H7 (cell line): ENCODE results near the gene SLC22A23. TPM values are rescaled to one million over a fixed set of nuclear protein-coding genes. Genes with fewer than 3 reads are reported as not detected.
"Not testable (repeated sequence)": the region's sequence is repeated elsewhere in the genome, so short reads cannot be mapped to it uniquely, and the experiment has no call there.

Experiments
- DNase-seq: peaks from one replicate; pipeline ENCODE4 v3.0.0; 2012
- H3K27me3 ChIP-seq: 2 replicates; pipeline ENCODE4 v1.6.0; 2011; ENCODE audit warnings: mild to moderate bottlenecking, low read length; ENCODE audit not compliant: control insufficient read depth, insufficient read depth
- H3K36me3 ChIP-seq: replicated peaks from 2 replicates; pipeline ENCODE4 v1.5.1; 2011; ENCODE audit warnings: low read length; ENCODE audit not compliant: control insufficient read depth, insufficient read depth
- H3K4me3 ChIP-seq: 2 replicates; pipeline ENCODE4 v1.5.1; 2011; ENCODE audit warnings: low read depth, mild to moderate bottlenecking, control low read depth, low read length, moderate library complexity; ENCODE audit not compliant: insufficient read depth
- total RNA-seq: library from RNA; depleted of rRNA; stranded (reverse); fragments of >200 nt; shearing (Covaris generic); gene quantifications from 2 replicates; pipeline ENCODE4 v1.2.3, GENCODE V29; 2014

Gene SLC22A23
- total RNA-seq, 1 experiment from 2014 or later: 14.6 TPM

DNA sequence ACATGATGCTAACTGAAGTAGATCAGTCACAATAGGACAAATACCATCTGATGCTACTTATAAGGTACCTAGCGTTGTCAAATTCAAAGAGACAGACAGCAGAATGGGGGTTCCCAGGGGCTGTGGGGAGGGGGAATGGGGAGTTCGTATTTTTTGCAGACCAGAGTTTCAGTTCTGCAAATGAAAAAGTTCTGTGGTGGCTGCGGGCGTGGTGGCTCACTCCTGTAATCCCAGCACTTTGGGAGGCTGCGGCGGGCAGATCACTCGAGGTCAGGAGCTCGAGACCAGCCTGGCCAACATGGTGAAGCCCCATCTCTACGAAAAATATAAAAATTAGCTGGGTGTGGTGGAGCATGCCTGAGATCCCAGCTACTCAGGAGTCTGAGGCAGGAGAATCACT lies 68.1 kb downstream of the SLC22A23 start:
- no peak for DNase-seq
- Histone ChIP-seq H3K36me3 (no peaks in the 10 kb centered on the region; the same call in 1 of the 2 replicates), H3K27me3 (no peaks in the 10 kb centered on the region), H3K4me3 (no peak overlapping the region)

DNA sequence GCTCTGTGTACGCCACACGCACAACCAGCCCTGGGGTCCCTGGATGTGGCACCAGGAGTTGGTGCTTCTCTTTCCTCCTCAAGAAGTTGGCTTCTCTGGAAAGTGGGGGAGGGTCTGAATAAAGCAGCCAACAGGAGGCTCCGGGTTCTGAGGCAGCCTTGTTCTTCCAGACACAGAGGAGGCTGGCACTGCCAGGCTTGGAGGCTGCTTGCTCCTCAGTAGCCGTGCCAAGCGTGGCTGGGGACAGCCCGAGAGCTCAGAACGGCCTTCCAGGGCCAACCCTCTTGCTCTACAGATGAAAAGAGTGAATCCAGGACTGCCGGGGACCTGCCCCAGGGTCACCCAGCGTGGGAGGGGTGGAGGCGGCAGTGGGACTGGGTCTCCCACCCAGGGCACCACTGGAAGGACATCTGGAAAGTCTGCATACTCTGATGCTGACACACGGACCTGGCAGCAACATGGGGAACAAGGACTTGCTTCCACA lies 70.4 kb downstream of the SLC22A23 start:
- DNase-seq: peak; percentile 54
- Histone ChIP-seq H3K36me3 (no peaks in the 10 kb centered on the region; the same call in 1 of the 2 replicates), H3K4me3 (no peak overlapping the region), H3K27me3 (no peaks in the 10 kb centered on the region)

DNA sequence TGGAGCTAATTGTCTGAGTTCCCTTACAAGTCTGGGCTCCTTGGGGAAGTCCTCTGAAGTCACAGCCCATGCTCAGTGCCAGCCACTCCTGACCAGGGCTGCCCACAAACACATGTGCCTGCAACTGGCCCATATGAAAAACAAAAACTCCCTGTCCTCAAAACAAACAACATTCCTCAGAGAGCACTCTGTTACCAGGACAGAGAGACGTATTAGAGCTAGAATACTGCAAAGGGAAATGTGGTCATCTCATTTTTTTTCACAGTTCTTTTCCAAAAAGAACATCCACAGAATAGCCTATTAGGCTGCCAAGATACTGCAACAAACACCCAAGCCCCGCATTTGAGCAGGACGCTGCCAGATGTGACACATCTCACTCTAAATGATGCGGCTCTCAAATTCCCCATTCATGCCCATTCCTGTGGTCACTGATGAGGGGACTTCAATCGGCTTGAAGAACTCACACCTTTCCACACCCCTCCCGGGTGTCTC lies 71.1 kb downstream of the SLC22A23 start:
- no peak overlapping the region for H3K4me3 ChIP-seq
- H3K36me3 ChIP-seq: no peaks in the 10 kb centered on the region; the same call in 1 of the 2 replicates
- DNase-seq: no peak
- H3K27me3 ChIP-seq: no peaks in the 10 kb centered on the region

DNA sequence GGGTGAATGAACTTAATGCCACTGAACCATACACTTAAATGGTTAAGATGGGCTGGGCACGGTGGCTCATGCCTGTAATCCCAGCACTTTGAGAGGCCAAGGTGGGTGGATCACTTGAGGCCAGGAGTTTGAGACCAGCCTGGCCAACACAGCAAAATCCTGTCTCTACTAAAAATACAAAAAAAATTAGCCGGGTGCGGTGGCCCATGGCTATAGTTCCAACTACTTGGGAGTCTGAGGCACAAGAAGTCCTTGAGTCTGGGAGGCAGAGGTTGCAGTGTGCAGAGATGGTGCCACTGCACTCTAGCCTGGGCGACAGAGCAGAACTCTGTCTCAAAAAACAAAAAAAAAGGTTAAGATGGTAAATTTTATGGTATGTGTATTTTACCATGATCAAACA lies 71.7 kb downstream of the SLC22A23 start:
- not testable (repeated sequence) for H3K27me3 ChIP-seq, H3K36me3 ChIP-seq, H3K4me3 ChIP-seq, DNase-seq

DNA sequence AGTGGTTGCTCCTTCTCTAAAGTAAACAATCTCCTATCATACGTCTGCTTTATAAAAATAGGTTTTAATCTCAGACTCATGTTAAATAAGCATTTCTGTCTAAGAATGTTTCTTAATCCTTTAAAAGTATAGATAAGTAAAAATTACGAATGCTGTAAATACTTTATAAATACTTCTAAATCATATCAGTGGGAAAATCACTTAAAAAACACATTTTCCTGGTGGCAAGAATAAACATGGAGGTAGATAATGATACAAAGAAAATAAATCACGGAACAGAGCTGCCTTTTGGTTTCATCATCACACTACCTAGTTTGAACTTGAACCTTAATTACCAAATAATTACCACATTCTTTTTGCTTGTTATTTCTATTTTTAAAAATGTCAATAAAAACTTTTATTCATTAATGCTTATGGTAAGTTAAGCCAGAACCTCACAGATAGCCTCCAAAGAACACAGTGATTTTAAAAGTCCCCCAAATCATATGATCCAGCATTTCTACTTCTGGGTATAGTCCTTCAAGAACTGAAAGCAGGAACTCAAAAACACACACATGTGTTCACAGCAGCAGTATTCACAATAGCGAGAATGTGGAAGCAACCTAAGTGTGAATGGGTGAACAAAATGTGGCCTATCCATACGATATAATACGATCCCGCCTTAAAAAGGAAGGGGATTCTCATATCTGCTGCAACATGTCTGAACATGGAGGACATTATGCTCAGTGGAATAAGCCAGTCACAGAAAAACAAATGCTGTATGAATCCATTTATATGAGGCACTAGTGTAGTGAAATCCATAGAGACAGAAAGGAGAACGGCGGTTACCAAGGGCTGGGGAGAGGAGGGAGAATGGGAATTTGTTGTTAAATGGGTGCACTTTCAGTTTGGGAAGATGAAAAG lies 72.4 kb downstream of the SLC22A23 start:
- Histone ChIP-seq H3K27me3 (no peaks in the 10 kb centered on the region), H3K36me3 (no peaks in the 10 kb centered on the region; the same call in 1 of the 2 replicates), H3K4me3 (no peak overlapping the region)
- no peak for DNase-seq

DNA sequence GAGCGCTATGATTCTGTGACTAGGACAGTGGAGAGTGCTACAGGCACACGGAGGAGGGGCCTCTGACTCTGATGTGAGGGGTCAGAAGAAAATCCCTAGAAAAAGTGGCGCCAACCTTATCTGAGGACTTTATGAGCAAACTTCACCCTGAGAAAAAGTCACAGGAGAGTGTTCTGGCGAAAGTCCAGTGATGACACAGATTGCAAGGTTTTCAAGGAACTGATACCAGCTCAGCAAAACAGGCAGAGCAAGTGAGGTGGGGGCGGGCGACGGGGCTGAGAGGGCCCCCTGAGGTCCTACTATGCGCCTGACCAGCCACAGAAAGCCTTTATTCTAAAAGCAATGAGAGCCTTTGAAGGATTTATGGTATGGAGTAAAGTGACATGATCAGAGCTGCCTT lies 73.3 kb downstream of the SLC22A23 start:
- H3K36me3 ChIP-seq: no peaks in the 10 kb centered on the region; the same call in 1 of the 2 replicates
- DNase-seq: no peak
- H3K27me3 ChIP-seq: no peaks in the 10 kb centered on the region
- H3K4me3 ChIP-seq: no peak overlapping the region

DNA sequence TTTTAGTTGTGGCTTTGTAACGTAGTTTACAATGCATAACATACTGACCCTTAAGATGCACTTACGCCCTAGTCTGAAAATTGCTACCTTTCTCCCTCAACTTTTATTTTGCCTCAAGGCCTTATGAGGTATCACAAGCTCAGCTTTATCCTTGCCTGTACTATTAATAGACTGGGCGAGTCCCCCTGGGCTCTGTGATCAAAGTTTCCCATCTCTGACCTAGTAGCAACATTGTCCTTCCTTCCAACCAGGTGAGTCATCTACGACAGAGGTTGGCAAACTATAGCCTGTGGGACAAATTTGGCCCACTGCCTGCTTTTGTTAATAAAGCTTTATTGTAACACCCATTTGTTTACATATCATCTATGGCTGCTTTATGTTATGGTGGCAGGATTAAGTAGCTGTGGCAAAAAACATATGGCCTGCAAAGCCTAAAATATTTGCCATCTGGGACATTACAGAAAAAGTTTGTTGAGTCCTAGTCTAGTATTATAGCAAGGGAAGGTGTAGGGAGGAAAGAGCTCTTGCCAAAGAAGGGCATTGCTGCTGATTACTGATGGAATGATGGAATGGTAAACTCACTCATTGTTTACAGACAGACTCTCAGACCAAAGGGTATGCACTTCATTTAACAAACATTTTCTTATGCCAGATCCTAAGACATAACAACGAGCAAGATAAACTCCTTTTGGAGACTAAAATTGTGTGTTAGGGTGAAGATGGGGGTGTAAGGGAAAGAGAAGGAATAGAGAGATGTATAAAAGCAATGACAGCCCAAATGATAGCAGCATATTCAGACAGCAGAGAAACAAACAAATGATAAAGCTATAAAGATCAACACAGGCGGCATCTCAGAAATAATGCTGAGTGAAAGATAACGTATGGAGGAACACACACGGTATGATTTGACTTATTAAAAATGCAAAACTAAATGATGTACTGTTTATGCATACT lies 74.2 kb downstream of the SLC22A23 start:
- Histone ChIP-seq H3K4me3 (no peak overlapping the region), H3K36me3 (no peaks in the 10 kb centered on the region; the same call in 1 of the 2 replicates), H3K27me3 (no peaks in the 10 kb centered on the region)
- DNase-seq: no peak

DNA sequence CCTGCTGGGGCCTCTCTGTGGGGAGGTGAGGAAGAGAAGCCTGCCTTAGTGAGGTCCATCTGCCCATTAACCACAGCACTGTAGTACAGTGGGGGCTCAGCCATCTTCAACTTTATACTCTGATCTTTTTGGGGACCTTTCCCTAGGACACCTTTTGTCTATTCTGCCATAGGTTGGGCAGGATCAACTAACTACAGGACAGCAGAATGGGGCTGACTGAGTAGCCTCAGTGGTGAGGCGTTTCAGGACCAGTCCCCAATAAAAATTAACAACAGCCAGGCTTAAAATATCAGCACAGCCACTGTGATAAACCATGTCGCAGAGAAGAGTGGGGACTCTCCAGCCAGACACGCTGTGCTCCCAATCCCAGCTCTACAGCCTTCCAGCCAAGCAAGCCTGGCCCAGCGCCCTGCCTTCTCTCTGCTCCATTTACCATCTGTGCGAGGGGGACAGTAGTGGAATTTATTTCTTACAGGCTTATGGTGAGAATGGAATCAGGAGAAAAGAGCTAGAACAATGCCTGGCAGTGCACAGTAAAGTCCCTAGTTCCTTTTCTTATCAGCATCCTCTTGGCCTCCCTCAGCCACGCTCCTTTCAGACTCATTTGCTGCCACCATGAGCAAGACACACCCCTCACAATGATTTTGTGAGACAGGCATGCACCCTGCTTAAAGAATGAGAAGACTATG lies 75.5 kb downstream of the SLC22A23 start:
- no peak for DNase-seq
- H3K36me3 ChIP-seq: no peaks in the 10 kb centered on the region; the same call in 1 of the 2 replicates
- H3K27me3 ChIP-seq: no peaks in the 10 kb centered on the region
- no peak overlapping the region for H3K4me3 ChIP-seq

DNA sequence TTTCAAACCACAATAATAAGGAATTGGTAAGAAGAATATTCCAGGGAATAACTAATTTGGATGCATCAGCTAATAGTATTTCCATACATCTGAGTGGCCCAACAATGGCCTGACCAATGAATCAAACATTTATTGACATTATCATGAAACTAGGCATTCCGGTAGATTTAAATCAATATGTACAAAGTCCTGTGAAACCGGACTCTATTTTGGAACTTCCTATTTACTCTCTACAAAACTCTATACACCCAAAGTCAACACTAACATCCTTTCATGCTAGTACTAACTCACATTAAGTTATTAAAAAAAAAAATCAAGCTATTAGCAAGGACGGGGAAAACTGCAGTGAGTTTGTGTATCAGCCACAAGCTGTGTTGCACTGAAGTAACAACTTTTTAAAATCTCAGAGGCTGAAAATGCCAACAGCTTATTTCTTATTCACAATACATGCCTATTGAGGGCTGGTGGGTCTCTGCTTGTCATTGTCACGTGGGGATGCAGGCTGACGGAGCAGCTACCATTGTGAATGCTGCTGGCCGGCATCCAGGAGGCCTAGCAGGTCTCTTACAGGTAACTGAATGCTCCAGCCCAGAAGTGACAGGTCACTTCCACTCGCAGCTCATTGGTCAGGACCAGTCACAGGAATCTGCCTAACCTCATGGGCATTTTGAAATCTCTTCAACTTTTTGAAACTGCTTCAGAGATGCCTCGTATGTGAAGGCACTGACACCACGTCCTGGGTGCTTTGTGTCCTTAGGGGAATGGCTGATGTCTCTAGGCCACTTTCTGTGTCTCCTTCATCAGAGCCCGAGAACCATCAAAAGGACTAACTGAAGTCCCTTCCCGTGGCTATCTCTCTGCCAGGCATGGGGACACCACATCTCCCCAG lies 76.3 kb downstream of the SLC22A23 start:
- Histone ChIP-seq H3K36me3 (no peaks in the 10 kb centered on the region), H3K27me3 (no peaks in the 10 kb centered on the region), H3K4me3 (no peak overlapping the region)
- DNase-seq: no peak

DNA sequence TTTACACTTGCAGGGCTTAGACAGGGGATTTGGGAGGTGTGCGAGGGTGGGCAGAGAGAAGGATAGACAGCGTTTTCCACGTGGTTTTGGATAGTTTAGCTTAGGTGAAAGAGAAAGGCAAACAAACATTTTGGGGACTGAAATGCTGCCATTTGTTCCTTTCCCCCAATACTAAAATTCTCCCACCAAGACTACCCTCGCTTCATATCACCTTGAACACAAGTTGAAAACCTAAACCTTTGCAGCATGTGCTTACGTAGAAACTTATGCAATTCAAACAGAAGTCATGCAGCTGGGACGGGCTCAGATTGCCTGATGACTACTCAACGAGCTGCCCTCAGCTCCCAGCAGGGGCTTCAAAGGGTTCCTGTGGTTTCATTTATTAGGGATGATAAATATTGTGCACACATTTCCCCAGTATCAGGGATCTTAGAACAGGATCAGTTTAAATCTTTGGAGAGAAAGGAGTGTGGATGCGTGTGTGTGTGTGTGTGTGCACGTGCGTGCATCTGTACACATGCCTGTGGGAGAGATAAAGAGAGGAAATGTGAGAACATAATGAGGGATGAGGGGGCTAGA lies 77.3 kb downstream of the SLC22A23 start:
- Histone ChIP-seq H3K27me3 (no peaks in the 10 kb centered on the region), H3K36me3 (no peaks in the 10 kb centered on the region), H3K4me3 (no peak overlapping the region)
- no peak for DNase-seq

DNA sequence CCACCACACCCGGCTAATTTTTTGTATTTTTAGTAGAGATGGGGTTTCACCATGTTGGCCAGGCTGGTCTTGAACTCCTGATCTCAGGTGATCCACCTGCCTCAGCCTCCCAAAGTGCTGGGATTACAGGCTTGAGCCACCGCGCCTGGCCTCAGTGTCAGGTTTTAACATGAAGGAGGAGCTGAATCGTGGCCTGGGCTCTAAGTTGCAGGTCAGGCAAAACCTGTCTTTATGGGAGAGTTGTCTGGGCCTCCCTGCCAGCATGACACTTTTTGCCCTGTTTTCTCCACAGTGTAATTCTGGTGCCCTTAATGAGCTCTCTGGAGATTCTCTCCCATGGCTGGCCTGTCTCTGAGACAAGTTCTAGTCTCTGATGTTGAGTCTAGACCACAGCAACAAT lies 78.0 kb downstream of the SLC22A23 start:
- H3K36me3 ChIP-seq, DNase-seq, H3K27me3 ChIP-seq, H3K4me3 ChIP-seq: not testable (repeated sequence)

DNA sequence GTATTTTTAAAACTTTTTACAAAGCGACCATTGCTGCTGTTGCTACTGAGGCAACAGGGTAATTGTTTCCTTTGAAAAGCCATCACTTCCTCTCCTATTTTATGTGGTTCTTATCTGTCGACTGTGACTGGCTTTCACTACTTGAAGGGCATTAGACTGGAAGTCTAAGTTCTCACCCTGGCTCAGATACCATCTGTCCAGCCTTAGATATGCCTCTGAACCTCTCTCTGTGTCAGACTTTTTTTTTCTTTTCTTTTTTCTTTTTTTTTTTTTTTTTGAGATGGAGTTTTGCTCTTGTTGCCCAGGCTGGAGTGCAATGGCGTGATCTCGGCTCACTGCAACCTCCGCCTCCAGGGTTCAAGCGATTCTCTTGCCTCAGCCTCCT lies 78.5 kb downstream of the SLC22A23 start:
- H3K27me3 ChIP-seq: not testable (repeated sequence)

More for the DNA sequence above, 78.5 kb downstream of the SLC22A23 start:
- H3K36me3 ChIP-seq, DNase-seq, H3K4me3 ChIP-seq: not testable (repeated sequence)
